22Rv1 (cell line): ENCODE data around the gene MET.

Experiments
- H3K27ac ChIP-seq: fragments of 450-650 bp; 2 replicates; pipeline ENCODE4 v1.5.1; 2017
- ZFX ChIP-seq: fragments of 450-650 bp; IDR thresholded peaks from 2 replicates; pipeline ENCODE4 v1.6.1; 2017; ENCODE audit warnings: antibody characterized with exemption, borderline replicate concordance
- TF ChIP-seq, protein P1 (sequence below): fragments of 450-650 bp; IDR thresholded peaks from 2 replicates; pipeline ENCODE4 v1.5.1; 2017; ENCODE audit warnings: mild to moderate bottlenecking

Gene MET

DNA sequence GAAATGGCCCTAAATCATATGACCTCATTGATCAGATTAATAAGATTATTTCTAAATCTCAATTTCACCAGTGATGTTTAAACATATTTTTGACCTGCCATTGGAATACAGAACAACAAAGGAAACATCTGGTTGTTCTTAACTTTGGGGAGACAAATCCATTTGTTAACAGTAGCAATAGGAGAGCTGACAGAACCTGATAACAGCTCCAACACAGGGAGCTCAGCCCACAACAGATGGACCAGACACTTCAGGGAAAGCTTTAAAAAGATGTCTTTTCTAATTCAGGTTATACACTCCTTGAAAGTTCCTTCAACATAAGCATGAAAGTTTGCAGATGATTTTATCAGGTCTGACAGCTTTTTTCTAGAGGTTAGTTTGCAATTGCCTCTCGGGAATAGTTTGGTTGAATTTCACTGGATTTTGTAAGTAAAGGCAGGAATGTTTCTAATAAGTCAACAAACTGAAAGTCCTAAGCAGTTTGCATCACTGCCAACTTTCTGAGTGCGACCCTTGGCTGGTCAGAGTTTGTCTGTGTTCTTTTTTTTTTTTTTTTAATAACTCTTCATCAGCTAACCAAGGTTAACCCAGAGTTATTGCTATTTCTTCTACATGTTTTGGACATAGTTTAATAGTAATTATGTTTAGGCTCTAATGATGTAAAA, 6.5 kb upstream of the MET start:
- TF ChIP-seq, protein P1, sequence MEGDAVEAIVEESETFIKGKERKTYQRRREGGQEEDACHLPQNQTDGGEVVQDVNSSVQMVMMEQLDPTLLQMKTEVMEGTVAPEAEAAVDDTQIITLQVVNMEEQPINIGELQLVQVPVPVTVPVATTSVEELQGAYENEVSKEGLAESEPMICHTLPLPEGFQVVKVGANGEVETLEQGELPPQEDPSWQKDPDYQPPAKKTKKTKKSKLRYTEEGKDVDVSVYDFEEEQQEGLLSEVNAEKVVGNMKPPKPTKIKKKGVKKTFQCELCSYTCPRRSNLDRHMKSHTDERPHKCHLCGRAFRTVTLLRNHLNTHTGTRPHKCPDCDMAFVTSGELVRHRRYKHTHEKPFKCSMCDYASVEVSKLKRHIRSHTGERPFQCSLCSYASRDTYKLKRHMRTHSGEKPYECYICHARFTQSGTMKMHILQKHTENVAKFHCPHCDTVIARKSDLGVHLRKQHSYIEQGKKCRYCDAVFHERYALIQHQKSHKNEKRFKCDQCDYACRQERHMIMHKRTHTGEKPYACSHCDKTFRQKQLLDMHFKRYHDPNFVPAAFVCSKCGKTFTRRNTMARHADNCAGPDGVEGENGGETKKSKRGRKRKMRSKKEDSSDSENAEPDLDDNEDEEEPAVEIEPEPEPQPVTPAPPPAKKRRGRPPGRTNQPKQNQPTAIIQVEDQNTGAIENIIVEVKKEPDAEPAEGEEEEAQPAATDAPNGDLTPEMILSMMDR, result no peak
- no peak for TF ChIP-seq ZFX
- no peak overlapping the region for H3K27ac ChIP-seq

DNA sequence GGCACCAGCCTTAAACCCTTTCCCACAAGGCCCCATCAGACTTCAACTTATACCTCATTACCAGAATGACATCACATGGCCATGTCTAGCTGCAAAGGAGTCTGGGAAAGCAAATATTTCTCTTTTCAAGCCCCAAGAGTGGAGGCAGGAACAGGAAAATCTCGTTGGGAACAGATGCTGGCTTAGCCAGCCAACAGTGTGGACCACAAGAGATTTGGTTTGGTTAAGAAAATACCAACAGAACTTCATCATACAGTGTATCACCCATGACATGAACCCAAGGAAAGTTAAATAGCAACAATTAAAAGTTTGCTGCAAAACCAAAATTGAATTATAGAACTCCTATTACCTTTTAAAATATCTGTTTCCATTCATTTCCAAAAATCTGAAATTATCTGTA, 2.2 kb upstream of the MET start:
- H3K27ac ChIP-seq, result no peak overlapping the region
- no peak for TF ChIP-seq ZFX
- TF ChIP-seq, protein P1, result no peak

DNA sequence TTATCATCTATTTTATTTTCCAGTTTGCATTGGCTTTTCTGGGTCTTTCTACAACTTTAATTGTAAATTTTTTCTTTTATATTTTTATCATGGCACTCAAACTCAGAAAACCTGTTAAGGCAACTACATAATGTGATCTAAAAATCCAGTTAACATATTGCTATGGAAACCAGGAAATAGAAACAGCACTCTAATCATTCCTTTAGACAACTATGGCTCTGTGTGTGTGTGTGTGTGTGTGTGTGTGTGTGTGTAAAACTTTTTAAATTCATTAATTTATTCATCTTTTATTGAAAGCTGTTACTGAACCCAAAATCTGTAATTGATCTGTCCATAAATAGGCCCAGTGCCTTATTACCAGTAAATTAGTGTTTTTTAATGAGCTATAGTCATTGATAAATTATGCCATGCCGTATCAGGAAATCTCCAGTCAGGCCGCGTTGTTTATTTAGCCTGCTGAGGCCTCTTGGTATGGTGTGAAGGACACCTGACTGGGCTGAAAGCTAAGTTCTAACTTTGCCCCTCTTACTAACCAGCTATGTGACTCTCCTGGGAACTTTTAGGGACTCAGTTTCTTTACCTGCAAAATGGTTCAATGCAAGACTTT, 1.5 kb upstream of the MET start:
- H3K27ac ChIP-seq, result no peak overlapping the region
- TF ChIP-seq, protein P1, result no peak
- no peak for TF ChIP-seq ZFX

DNA sequence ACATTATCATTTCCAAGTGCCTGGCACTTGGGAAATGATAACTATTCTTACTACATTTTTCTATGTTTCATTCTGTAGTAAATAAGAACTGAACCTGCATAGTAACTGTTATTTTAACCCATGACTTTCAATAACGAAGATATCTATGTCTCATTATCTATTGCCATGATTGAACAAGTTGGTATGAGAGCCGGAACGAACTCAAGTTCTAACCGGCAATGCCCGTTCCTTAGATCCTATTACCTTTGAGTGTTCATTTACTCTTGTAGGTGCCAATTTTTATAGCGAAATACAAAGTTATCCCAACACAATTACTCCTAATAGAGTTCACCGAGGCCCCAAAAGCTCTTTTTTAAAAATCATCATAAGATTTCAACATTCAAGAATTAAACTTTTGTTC, 885 bp upstream of the MET start:
- no peak overlapping the region for H3K27ac ChIP-seq
- TF ChIP-seq, protein P1, result no peak
- no peak for TF ChIP-seq ZFX

DNA sequence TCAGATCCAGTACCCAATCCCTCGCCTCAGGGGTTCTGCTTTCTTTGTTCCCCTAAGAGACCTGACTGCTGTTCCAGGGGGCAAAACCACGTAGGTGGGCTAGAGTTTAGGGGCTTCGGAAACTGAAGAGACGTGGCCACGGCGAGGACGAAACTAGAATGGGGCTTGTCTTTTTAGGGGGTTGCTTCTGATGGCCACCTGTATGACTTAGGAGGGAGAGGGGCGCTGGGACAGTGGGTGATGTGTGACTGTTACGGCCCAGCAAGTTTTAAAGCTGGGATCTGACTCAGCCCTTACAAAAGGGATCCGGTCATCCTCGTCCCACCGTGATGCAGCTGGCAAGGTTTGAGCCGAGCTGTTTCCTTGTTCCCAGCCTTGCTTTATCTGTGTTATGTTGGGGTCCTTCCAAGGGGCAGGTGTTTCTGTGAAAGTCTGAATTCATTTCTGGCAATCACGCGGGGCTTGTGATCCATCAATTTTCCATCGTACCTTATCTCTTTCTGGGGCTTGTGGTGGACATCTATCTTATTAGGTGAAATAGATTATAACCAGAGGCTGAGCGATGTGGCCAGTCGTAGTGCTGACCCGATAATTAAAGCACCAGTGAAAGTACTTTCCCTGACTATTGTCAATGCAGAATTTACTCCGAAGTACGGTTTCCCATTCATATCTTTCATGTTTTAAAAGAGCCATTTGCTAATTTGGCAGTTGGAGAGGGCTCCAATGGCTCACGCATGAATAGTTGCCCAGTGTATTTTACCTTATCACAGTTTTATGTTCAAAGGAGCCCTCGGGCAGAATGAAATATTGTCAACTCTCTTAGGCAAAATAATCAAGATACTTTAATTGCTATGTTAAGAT, 830 bp downstream of the MET start:
- H3K27ac ChIP-seq, result peak overlapping the region; percentile 37; the same call in 1 of the 2 replicates
- TF ChIP-seq, protein P1, result no peak
- no peak for TF ChIP-seq ZFX

DNA sequence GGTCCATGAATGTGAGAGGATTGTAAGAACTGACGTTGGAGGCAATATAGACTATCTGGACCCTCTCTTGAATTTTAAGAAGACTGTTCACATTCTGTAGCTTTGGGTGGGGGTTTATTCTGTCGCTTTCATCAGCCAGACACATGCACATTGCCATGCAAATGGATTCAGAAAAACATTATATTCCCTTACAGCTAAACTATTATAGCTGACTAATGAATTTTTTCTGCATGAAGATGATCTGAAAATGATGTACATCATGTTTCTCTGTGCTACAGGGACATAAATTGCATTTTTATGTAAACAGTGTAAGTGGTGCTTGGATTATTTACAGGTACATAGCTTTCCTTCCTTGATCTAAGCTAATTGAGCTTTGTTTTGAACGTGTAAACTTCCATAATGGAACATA, 1.5 kb downstream of the MET start:
- TF ChIP-seq, protein P1, result no peak
- no peak for TF ChIP-seq ZFX

More for the DNA sequence above, 1.5 kb downstream of the MET start:
- H3K27ac ChIP-seq, result no peak overlapping the region
